NCI-H1694 treated with DMSO at 0.1 percent for 48 hours (cell line): Measurements from ENCODE around the gene HSPBAP1.
"Not testable (repeated sequence)": the region's sequence is repeated elsewhere in the genome, so short reads cannot be mapped to it uniquely, and the experiment has no call there.

Source experiments
- DNase-seq: peaks from one replicate; lab custom pipeline; 2025; lab: John Stamatoyannopoulos, UW

HSPBAP1 gene

DNA sequence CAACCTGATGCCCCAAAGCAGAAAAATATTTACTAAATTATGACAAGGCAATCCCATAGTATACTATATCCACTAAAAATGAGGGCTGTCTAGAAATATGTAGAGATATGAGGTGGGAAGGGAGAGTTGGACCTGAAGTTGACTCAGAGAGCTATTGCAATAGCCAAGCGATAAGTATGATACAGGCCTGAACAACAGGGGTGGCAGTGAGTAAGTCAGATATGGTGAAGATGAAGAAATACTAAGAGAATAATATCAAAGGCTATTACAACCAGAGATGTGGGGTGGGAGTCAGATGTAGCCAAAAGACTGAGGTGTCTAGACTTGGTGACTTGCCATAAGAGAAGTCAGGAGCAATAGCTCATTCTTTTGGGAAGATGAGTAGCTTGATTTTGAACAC, 9.2 kb downstream of the HSPBAP1 start:
- DNase-seq, result no peak

GRCh38 chr3:122782804-122783203, 10.8 kb downstream of the HSPBAP1 start:
- no peak for DNase-seq

DNA sequence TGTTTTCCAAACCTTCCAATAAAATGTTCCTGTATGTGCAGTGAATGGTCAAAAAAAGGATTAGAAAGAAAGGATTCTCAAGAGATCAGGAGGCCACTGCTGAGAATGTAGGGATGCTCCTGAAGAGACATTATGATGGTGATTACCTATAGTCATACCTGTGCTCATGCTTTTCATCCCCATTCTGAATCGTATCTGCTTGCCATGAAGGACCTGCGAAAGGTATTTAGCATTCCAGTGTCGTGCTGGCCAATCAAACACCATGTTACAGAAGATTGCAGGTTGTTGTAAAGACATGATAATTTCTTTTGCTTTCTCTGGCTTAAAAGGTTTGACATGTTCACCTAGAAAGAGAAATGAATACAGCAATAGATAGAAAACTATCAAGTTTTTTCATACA, 16.1 kb downstream of the HSPBAP1 start:
- DNase-seq, result no peak

- DNase-seq, result no peak
Measured at GRCh38 chr3:122776675-122777468, 16.8 kb downstream of the HSPBAP1 start.

- DNase-seq, result no peak
Measured at GRCh38 chr3:122774564-122774963, 19.1 kb downstream of the HSPBAP1 start.

GRCh38 chr3:122773944-122774509, 19.6 kb downstream of the HSPBAP1 start:
- DNase-seq, result no peak

GRCh38 chr3:122772827-122773226, 20.8 kb downstream of the HSPBAP1 start:
- DNase-seq, result no peak

GRCh38 chr3:122770521-122771202, 23.0 kb downstream of the HSPBAP1 start:
- no peak for DNase-seq

DNA sequence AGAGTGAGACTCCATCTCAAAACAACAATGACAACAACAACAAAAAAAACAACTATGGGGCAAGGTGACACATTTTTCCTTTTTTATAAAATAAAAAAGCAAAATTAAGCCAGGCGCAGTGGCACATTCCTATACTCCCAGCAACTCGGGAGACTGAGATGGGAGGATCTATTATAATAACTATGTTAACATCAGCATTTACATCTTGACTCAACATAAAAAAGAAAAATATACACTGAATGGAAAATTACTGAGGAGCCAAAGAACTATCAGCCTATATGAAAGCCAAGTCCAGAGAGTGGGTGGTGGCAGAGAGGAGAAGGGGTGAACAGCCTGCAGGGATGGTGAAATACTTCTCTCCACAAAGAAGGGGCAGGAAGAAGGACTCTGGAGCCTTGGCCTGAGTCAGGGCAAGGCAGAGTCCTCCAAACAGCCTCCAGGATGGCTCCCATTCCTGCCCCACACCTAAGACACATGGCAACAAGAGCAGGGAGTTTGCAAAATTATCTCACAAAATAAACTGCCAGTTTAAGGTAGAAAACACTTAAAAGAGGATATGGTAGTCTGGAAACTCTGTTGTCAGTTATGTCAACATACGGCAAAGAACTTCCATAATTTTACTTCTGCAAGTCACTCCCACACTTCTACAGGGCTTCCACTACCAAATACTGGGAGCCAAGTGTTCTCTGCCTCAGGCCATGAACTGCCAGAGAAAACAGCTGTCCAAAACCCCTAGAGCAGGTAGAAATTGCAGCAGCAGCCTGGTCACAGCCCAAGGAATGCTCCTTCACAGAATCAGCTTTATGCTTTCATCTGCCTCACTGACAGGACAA, 25.9 kb downstream of the HSPBAP1 start:
- DNase-seq, result no peak

DNA sequence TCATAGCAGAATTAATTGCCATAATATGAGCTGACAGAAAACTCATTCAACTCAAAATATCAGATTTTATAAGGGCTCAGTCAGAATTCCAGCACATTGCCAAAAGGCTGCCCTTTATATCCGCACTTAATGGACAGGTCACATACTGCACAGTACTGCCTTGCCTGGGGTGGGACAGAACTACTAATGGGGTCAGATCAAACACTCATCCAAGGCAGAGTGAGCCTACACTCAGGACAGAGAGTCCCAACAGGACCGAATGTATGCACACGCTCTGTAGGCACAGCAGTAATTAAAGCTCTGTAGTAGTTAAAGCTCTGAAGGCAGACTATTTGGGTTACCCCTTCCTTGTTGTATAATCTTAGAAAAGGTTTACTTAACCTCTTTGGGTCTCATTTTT, 27.2 kb downstream of the HSPBAP1 start:
- no peak for DNase-seq

DNA sequence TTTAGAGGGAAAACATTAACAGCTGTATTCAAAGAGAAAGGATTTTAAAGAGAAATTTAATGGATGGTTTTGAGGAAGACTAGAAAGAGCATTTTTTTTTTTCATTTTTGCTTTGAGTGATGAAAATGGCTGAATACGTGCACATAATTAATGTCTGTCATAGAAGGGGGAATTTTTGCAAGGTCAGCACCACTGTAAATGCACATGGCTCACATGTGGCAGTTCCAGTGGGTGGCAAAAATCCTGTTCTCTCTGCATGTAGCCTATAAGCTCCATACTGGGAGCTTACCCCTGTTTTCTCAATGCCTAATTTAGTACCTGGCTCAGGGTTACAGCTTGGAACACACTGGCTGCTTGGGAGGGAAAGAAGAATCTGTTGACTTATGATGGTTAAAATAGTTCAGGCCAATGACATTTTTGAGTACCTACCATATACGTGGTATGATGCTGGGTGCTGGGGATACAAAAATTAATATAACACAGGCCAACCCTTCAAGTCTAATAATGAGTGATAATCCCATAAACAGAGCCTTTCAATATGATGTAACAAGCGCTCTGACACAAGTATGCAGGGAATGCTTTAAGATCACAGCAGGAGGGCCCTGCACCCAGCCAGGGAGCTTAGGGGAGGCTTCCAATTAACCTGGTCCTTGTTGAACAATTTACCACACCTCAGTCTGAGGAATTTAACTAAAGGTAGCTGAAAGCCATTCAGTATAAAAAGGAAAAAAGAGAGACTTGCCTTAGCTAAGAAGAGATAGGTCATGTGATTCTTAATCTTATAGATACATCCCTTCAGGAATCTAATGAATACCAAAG, 33.0 kb downstream of the HSPBAP1 start:
- no peak for DNase-seq

GRCh38 chr3:122758877-122759560, 34.6 kb downstream of the HSPBAP1 start:
- no peak for DNase-seq

- no peak for DNase-seq
Measured at GRCh38 chr3:122755491-122755890, 38.1 kb downstream of the HSPBAP1 start.

- no peak for DNase-seq
Measured at GRCh38 chr3:122754929-122755328, 38.7 kb downstream of the HSPBAP1 start.

GRCh38 chr3:122748347-122748746, 45.3 kb downstream of the HSPBAP1 start:
- no peak for DNase-seq

DNA sequence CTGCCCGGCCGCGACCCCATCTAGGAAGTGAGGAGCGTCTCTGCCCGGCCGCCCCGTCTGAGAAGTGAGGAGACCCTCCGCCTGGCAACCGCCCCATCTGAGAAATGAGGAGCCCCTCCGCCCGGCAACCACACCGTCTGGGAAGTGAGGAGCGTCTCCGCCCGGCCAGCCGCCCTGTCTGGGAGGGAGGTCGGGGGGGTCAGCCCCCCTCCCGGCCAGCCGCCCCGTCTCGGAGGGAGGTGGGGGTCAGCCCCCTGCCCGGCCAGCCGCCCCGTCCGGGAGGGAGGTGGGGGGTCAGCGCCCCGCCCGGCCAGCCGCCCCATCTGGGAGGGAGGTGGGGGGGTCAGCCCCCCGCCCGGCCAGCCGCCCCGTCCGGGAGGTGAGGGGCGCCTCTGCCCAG, 46.3 kb downstream of the HSPBAP1 start:
- not testable (repeated sequence) for DNase-seq

DNA sequence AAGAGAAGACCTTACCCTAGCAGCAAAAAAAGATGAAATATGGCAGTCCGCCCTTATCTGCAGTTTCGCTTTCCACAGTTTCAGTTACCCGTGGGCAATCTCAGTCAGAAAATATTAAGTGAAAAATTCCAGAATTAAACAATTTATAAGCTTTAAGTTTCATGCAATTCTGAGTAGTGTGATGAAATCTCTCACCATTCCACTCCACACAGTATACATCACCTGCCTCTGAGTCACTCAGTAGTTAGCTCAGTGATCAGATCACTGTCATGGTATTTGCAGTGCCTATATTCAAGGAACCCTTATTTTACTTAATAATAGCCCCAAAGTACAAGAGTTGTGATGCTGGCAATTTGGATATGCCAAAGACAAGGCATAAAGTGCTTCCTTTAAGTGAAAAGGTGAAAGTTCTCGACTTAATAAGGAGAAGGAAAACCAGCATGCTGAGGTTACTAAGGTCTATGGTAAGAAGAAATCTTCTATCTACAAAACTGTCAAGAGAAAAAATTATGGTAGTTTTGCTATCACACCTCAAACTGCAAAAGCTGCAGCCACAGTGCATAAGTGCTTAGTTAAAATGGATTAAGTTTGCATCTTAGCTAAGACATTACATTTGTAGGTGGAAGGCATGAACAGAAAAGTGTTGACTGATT, 48.1 kb downstream of the HSPBAP1 start:
- DNase-seq, result no peak

DNA sequence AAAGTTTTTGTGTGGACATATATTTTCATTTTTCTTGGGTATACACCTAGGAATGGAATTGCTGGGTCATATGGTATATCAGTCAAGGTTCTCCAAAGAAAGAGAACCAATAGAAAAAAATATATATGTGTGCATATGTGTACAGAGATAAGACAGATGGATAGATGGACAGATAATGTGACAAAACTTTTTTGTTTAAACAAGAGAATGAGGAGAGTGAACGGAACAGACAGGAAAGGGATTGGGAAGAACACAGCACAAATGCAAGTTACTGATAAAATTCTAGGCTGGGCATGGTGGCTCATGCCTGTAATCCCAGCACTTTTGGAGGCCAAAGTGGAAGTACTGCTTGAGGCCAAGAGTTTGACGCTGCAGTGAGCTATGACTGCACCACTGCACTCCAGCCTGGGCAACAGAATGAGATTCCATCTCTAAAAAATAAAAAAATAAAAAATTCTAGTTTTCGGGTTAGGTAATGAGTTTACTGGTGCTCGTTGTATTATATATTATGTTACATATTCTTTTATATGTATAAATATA, 50.0 kb downstream of the HSPBAP1 start:
- no peak for DNase-seq

DNA sequence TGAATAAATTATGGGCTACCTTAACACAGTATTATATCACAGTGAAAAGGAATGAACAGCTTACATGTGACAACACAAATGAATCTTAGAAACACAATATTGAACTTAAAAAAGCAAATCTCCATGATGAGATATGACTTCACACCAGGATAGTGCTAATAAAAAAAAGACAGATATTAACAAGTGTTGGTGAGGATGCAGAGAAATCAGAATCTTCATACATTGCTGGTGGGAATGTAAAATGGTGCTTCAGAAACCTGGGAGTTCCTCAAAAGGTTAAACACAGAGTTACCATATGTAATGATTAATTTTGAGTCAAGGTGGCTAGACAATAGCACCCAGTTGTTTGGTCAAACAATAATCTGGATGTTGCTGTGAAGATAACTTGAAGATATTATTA, 51.4 kb downstream of the HSPBAP1 start:
- DNase-seq, result no peak

- DNase-seq, result no peak
Measured at GRCh38 chr3:122739172-122739571, 54.5 kb downstream of the HSPBAP1 start.
